ENCODE data around the gene TBCD.

The TBCD gene

DNA sequence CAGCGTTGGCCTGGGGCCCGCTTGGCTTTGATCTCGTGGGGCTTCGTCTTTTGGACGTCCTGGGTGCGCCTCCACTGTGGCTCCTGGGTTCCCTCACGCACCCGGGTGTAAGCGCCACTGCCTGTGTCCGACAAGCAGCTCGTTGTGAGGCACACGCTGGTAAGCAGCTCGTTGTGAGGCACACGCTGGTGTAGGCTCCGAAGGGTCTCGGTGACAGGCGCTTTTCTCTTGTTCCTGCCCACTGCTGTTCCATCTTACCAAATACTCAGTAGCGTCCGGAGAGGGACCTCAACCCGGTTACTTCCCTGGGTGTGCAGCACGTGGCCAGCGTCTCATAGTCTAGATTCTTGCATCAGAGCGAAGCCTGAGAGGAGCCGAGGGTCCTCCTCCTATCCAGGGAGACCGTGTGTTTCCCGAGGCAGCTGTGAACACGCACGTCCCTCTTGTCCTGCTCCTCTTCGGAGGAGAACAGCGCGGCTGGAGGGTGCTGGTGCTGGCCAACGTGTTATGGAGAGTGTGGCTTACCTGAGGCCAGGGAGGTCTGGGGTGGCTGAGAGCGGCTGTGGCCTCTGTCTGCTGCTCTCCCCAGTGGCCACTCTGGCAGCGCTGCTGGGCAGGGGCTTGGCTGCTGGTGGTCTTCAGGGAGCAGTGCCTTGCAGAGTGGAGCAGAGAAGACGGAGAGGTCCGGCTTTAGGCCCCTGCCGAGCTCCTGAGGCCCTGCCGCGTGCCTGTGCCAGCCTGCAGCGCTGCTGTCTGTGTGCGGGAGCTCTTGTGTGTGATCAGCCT, 120.1 kb downstream of the TBCD start:
- no peak for DNase-seq (ENCODE audit: low read depth in 2 of 2)

DNA sequence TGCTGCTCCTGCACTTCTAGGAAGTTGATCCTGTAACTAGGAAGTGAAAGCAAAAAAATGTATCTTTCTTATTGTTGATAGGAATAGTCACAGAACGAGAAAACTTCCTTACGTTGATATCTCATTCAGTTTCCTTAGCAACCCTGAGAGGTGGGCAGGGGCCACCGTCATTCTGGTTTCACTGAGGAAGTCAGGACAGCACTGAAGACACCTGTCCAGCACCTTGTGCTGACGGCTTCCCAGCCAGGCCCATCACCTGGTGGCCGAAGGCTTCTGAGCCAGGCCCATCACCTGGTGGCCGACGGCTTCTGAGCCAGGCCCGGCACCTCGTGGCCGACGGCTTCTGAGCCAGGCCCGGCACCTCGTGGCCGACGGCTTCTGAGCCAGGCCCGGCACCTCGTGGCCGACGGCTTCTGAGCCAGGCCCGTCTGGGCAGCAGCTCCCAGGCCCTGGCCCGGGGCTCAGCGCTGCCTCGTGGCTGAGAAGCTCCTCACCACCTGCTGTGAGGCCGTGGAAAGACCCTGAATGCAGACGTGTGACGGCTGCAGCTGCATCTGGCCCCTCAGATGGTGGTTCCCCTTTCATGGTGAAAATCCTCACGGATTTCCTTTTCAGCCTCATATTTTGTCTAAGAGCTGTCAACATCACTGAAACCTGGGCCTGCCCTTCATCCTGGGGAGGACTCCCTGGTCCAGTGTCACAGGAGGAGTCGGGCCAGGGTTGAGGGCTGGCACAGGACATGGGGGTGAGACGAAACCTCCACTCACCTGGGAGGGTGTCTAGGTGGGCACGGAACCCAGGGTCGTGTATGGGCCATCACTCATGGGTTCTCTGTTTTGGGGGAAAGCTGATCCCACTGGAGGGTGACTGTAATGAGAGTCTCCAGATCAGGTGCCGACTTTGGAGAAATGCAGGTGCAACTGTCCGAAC, 121.0 kb downstream of the TBCD start:
- no peak for DNase-seq (ENCODE audit: low read depth in 2 of 2)

DNA sequence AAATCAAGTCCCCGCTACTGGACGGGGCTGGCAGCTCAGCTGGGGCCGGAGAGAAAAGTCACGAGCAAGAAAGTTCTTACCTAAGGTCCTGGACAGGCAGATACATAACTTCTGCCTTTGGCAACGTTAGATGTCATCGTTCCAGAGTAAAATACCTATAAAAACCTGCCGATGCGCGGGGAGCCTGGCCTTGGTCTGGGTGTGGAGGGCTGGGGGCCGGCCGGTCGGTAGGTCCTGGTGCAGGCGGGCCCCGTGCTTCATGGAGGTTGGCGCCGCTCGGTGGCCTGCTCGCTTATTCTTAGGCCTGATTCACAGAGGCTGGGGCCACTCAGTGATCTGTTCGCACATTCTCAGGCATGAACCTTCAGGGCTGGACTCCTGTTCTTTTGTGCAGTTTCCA, 121.7 kb downstream of the TBCD start:
- DNase-seq (ENCODE audit: low read depth in 2 of 2): no peak

DNA sequence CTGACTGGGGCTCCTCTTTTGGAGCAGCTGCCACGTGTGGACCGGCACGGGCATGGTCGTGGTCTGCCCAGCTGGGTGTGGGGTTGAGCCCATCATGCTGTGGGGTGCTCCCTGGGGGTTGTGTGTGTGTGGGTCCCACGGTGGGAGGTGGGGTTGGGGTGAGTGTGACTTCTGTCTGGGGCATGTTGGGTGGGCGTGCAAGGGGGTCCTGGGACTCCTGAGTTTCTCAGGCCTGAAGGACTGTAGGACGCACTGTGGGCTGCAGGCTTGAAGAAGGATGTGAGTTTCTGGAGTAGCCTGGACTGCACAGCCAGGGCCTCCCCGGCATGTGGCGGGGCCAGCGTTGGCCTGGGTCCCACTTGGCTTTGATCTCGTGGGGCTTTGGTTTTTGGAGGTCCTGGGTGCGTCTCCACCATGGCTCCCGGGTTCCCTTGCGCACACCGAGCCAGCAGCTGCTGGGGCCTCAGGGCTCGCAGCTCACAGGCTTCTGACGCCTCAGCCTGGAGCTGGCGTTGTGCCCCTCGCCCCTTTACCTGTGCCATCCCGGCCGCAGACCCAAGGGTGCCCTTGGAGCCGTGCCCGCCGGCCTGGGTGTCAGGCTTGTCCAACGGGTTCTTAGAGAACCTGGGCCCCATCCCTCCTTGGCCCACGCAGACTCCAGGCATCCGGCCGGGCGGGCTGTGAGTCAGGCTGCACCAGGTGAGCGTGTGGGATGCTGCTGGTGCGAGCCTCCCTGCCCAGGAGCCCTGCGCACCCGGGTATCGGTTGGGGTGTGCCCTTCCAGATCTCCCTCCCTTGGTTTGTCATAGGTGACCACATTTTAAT, 122.4 kb downstream of the TBCD start:
- DNase-seq (ENCODE audit: low read depth in 2 of 2): no peak

DNA sequence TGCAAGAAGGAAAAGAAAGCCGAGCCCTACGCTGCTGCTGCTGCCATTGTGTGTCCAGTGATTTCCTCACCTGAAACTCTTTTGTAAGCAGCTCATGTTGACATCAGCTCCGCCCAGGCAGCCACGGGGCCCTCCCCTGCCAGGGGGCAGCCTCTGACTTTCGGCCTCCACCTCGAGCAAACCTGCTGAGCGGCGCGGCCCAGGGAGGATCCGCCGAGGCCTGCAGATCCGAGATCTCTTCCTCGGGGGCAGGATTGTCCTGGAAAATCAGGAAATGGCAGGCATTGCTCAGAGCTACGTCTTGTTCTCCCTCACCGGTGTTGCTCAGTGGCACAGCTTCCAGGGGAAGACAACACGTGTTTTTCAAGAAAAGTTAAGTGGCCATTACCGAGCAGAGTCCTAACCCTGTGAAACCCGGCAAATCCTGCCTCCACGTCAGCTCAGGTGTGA, 123.6 kb downstream of the TBCD start:
- no peak for DNase-seq (ENCODE audit: low read depth in 2 of 2)

DNA sequence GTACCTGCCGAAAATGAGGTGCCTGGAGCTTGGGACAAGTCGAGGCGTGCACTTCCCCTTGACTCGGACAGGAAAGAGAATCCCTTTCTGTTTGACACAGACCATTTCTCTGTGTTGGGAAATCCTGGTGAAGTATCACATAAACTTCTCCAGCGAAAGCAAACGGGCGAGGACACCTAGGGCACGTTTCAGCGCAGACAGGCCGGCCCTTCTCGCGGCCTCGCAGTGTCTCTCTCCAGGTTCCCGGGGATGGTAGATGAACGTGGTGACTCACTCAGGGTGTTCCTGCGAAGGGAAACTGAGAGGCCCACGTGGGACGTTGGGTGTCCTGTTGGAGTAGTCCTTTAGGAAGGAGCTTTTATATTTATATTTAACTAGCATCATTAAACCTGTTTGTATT, 124.3 kb downstream of the TBCD start:
- no peak for DNase-seq (ENCODE audit: low read depth in 2 of 2)

DNA sequence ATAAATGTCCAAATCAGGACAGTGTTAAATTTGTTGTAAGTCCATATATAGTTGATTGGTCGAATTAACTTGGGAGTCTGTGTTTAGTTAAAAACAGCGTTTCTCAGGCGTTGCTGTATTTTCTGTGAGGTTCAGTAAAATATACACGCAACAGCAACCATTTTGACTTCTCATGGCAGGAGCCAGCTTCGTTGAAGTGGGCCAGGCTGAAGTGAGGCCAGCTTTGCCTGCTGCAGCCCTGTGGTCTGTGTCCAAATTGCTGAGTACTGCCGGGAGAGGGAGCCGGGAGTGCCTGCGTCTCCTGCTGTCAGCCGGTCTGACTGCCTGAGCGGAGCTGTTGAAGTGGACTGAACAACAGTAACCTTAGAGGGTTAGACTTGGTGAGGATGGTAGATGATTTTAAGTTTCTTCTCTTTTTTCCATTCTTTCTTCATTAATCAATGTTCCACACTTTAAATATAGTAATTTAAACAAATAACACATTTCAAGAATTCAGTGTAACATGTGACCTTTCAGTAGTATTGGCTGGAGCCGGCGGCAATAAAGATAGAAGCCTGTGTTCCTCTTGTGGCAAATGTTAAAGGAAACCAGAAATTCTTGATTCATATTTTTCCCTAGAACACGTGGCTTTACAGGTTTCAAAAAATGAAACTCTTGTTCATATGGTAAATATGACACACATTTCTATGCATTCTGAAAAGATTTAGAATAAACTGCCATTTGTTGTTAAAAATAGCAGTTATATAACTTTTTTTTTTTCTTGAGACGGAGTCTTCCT, 124.9 kb downstream of the TBCD start:
- no peak for DNase-seq (ENCODE audit: low read depth in 2 of 2)

DNA sequence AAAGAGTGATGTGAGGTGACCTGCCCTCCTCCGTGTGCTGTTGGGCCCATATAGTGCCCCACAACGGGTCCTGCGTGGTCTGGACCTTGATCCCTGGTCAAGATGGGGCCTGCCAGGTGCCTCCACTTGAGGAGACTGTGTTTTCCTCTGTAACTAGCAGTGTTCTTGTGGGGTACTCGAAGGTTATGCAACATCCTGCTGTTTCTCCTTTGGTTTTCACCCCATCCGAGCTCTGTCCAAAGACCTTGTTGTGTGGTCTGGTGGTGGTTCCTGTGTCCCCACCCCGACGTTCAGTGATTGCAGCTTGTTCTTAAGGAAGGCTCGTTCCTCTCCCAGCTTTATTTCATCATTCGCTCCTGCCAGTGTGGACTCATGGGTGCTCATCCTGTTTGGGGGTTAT, 126.7 kb downstream of the TBCD start:
- DNase-seq (ENCODE audit: low read depth in 2 of 2): no peak

DNA sequence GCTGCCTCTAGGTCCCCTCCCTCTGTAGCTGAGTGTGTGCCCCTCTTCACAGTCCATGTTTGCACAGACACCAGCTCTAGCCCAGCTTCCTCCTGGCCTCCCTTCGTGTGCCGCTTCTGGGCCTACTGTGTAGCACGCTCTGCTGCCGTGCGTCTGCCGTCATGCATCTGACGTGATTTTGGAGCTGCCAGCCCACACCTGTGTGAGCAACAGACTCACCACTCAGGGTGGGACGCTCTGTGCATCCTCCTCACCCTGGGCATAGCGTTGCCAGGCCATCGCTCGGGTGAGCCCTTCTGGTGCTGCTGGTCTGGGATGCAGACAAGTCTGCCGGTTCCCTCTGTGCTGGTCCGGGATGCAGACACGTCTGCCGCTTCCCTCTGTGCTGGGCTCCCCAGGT, 127.4 kb downstream of the TBCD start:
- no peak for DNase-seq (ENCODE audit: low read depth in 2 of 2)

DNA sequence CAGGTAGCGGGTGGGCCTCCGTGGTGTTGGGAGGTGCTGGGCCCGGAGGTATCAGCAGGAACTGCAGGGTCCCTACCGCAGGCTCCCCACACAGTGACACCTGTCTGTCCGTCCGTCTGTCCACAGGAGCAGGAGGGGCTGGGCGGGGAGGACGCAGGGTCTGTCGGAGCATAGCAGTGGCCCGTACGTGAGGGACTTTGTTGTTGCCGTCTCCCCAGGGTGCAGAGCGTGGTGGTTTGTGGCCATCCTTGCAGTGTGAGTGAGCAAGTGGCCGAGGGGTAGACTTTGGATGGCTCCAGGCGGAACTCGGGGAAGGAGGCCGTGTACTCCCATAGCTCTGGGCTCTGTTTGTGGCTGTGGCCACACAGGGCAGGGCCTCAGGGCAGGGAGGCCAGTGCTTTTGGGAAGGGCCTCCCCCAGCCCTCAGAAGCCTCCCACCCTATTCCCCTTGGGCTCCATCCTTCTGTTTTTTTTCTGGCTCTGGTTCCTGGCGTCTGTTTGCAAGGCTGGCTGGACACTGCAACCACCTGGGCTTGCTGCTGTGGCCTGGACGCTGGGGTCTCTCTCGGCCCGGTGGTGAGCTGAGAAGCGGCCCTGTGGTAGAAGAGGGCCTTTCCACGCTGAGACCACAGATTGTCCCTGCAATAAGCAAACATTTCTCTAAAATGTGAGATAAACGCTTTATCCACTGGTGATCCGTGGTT, 128.9 kb downstream of the TBCD start:
- no peak for DNase-seq (ENCODE audit: low read depth in 2 of 2)

DNA sequence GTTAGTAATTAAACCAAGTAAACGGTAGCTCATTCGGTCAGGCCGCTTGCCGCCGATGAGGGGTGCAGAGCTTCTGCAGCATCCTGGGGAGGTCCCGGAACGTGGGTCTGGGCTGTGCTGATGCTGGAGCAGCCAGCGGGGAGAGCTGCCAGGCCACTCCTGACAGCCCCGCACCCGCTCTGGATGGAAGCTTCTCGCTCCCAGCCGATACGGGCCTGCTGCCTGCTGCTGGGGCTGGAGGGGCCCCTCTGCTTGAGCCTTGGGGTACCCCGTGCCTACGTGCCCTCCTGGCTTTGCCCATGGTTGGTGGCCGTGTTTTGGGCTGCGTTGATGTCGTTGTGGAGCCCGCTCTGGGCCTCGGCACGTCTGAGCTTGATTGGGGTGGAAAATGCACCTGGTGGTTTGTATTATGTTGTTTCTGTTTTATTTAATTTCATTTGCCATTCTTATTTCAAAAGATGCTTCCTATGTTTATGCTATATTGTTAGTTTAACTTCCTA, 129.5 kb downstream of the TBCD start:
- DNase-seq (ENCODE audit: low read depth in 2 of 2): no peak

DNA sequence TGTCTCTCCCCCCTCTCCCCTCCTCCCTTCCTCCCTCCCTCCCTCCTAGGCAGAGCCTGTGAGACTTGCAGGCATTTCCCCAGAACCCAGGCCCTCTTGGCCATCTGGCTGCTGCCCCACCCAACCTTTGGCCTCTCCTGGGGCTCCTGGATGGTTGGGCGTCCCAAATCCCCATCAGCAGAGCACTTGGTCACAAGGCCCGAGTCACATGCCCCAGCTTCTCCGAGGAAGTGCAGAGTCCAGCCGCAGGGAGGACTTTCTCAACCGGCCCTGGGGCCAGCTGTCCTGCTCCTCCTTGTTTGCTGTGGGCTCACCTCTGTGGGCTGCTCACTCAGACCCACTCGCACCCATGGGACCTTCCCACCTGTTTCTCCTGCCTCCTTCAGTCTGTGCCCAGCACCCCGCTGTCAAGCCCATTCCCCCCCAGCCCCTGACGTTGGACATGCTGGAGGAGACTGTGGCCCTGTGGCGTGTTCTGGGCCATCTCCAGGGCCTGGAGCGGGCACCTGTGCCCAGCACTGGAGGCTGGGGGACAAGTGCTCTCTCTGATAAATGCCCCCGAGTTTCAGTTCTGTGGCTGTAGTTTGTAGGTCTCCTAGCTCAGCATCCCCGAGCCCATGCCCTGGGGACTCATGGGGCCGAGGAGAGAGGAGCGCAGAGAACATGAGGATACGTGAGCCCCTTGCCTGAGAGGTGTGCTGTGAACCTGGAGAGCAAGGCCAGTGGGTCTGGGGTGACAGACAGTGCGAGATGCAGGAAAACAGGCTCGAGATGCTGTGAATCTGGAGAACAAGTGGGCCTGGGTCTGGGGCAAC, 130.2 kb downstream of the TBCD start:
- DNase-seq (ENCODE audit: low read depth in 2 of 2): no peak

DNA sequence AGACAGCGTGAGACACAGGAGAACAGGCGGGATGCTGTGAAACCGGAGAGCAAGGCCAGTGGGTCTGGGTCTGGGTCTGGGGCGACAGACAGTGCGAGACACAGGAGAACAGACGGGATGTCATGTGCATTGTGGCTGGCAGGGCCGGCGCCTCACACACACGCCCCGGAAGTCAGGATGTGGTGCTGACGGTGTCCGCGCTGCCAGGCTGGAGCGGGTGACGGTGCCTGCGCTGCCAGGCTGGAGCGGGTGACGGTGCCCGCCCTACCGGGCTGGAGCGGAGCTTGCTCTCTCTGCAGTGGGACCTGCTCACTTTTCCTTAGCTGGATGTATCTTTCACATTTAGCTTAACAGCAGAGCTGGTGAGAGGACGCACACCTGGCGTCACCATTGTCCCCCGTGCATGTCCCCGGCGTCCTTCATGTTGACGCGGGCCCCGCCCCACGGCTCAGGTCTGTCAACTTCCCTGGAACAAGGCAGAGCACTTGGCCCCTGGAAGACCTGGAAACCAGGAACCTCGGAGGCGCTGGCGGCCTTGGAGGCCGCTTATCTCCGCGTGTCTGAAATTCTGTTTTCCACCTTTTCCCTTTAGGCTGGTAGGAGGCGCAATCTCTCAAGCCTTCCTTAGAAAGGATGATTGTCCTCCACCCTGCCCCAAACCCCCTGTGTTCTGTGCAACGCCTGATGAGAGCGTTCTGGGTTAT, 131.0 kb downstream of the TBCD start:
- DNase-seq (ENCODE audit: low read depth in 2 of 2): peak in 1 of 2 donors; percentile 55

DNA sequence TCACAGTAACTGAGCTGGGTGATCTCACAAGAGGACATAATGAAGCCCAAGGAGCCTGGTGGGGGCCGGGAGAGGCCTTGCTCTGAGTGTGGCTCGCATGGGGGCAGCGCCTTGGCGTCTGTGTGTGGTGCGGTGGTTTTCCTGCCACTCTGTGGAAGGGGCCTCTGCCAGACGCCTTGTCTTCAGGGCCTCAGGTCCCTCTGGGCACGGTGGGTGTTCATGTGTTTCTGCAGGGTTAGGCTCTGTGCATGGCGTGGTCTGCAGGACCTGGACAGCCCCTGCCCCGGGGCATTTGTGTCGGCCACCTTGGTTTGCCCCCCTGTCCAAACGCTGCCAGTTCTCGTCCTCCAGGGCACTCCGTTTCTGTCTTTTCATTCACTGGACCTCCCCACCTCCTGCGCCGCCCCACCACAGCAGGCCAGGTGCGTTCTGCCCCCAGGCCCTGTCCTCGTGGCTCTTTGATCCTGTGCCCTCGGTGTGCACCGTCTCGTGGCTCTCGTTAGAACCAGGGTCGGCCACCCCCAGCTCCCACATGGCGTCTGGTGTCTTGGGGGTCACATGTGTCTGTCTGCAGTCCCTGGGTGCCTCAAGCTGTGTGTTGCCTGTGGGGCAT, 131.7 kb downstream of the TBCD start:
- DNase-seq (ENCODE audit: low read depth in 2 of 2): no peak

DNA sequence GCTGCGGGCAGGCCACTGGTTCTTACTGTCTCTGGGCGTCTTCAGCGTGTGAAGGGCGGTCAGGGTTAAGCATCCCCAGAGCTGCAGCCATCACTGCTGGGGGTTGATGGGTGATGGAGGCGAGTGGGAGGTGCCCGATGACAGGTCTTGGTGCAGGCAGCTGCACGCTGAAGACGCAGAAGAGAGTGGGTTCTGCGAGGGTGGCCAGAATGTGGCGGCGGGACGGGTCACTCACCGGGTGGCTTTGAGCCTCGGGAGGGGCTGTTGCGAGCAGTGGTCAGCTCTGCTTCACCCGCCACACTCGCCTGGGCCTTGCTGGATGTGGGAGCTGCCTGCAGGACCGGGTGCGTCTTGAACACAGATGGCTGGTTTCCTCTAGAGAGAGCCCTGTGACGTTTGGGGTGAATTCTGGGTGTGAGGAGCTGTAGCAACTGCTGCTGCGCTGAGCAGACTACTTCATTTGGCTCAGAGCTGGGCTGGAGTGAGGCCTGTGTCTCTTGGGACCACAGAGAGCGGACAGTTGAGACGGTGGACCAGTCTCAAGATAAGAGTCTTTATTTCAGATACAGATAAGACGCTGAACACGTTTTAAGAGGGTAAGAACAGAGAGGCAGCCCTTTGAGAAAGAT, 132.6 kb downstream of the TBCD start:
- no peak for DNase-seq (ENCODE audit: low read depth in 2 of 2)

DNA sequence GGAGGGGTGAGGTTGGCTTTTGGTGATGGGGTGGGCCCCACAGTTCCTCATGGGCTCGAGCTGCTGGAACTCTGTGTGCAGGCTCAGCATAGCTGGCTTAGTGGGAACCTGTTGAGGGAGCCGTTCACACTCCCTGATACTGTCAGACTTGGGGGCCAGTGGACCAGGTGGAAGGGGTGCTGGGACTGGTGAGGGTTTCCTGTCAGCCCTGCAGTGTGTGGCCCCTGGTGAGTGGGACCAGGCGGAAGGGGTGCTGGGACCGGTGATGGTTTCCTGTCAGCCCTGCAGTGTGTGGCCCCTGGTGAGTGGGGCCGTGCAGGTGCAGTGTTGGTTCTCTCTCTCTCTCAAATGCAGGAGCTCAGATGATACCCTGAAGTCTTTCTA, 133.1 kb downstream of the TBCD start:
- no peak for DNase-seq (ENCODE audit: low read depth in 2 of 2)

DNA sequence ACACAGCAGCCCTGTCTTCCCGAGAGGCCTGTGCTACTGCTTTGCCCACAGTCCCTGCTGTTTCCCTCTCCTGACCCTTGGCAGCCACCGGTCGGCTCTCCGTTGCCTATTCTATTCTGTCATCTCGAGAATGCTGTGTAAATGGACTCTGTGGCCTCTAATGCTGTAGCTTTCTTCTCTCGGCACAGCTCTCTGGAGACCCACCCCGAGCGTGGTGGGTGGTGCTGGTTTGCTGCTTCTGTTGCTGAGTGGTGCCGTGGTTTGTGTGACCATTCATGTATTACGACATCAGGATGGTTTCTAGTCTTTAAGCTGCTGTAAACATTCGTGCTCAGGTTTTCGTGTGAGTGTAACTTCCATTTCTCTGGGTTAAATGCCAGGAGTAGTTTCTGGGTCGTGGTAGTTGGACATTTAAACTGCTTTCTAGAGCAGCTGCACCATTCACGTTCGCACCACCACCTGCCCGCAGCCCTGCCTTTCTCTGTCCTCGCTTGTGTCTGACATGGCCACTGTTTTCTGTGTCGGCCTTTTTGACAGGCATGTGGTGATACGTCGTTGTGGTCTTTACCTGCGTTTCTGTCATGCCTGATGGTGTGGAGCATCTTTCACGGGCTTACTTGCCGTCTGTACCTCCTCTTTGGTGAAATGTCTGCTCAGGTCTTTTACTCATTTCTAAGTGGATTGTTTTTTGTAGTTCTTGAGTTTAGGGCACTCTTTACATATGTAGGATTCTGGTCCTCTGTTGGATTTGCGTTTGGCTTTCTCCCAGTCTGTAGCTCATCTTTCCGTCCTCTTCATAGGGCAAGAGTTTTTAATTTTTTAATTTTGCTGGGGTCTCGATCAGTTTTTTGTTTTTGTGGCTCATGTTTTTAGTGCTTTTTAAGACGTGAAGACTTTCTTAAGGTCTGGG, 135.6 kb downstream of the TBCD start:
- no peak for DNase-seq (ENCODE audit: low read depth in 2 of 2)

Measured in stimulated activated CD8-positive, alpha-beta memory T cell treated with anti-CD3 and anti-CD28 coated beads, Interleukin-15, amount 100 ng/mL, for 48 hours (primary cell).